ENCODE data around the gene PEA15. TPM values are rescaled to one million over a fixed set of nuclear protein-coding genes. Genes with fewer than 3 reads are reported as not detected.

PEA15 gene
- total RNA-seq, 1 donor from 2014 or later: 44.6 TPM

DNA sequence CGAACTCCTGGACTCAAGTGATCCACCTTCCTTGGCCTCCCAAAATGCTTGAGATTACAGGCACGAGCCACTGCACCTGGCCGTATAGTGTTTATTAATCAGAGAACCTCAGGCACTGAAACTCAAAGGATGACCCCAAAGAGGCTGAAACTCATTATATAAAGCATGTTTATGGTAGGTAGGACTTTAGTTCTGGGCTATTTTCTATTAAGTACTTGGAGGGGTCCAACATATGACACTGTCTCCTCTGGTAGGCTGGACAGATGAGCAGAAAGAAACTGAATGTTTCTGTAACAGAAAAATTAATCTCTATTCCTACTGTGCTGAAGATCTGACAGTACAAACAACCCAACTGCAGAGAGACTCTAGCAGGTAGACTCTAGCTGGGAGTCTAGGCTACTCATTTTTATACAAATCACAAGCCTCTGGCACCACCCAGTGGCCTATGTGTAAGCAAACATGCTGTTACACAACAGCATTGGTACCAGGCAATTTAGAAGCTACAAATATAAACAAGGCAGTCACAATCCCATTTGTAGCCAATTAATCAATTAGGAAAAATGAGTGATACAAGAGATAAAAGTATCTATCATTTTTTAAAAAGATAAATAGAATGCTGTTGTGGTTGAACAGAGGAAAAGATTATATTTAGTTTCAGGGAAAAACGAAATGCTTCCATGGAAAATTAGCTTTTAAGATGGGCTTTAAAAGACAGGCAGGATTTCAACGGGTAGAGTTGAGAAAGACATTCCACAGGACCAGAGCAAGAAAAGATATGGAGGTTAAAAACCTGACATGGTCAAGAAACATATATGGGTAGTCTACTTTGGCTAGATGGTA, 46.7 kb downstream of the PEA15 start:
- H3K4me1 Mint-ChIP-seq (ENCODE audit: low read depth, unreplicated experiment): peaks cover 16% of the 10 kb centered on the region
- no peaks in the 10 kb centered on the region for H3K36me3 Mint-ChIP-seq (ENCODE audit: unreplicated experiment)
- H3K9me3 Mint-ChIP-seq (ENCODE audit: unreplicated experiment): peaks cover 2% of the 10 kb centered on the region
- peak overlapping the region; percentile 66 for H3K4me3 Mint-ChIP-seq (ENCODE audit: unreplicated experiment)
- DNase-seq: peak; percentile 68
- TF ChIP-seq, protein P1, sequence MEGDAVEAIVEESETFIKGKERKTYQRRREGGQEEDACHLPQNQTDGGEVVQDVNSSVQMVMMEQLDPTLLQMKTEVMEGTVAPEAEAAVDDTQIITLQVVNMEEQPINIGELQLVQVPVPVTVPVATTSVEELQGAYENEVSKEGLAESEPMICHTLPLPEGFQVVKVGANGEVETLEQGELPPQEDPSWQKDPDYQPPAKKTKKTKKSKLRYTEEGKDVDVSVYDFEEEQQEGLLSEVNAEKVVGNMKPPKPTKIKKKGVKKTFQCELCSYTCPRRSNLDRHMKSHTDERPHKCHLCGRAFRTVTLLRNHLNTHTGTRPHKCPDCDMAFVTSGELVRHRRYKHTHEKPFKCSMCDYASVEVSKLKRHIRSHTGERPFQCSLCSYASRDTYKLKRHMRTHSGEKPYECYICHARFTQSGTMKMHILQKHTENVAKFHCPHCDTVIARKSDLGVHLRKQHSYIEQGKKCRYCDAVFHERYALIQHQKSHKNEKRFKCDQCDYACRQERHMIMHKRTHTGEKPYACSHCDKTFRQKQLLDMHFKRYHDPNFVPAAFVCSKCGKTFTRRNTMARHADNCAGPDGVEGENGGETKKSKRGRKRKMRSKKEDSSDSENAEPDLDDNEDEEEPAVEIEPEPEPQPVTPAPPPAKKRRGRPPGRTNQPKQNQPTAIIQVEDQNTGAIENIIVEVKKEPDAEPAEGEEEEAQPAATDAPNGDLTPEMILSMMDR (IDR thresholded peaks at IDR 0.05; ENCODE audit: partially characterized antibody, unreplicated experiment): peak; percentile 48
- no peaks in the 10 kb centered on the region for H3K27me3 Mint-ChIP-seq (ENCODE audit: unreplicated experiment)
- peak overlapping the region; percentile 69 for H3K27ac Mint-ChIP-seq (ENCODE audit: unreplicated experiment)

DNA sequence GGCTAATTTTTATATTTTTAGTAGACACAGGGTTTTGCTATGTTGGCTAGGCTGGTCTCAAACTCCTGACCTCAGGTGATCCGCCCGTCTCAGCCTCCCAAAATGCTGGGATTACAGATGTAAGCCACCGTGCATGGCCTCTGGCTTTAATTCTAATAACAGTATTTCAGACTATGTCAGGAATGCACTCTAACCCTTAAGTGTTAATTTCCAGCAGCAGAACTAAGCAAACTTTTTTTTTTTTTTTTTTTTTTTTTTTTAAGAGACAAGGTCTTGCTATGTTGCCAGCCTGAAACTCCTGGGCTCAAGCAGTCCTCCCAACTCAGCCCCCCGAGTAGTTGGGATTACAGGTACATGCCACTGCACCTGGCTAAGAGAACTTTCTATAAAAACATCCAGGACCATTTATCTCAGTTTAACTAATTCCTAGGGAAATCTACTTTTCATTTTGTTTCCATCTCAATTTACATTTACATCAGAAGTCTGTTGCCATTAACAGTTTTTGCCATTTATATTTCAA, 50.7 kb downstream of the PEA15 start:
- Mint-ChIP-seq H3K27me3 (ENCODE audit: unreplicated experiment) (no peaks in the 10 kb centered on the region), H3K4me3 (ENCODE audit: unreplicated experiment) (no peak overlapping the region), H3K36me3 (ENCODE audit: unreplicated experiment) (no peaks in the 10 kb centered on the region), H3K27ac (ENCODE audit: unreplicated experiment) (no peak overlapping the region), H3K9me3 (ENCODE audit: unreplicated experiment) (peaks cover 4% of the 10 kb centered on the region), H3K4me1 (ENCODE audit: low read depth, unreplicated experiment) (peaks cover 22% of the 10 kb centered on the region)
- no peak for DNase-seq
- TF ChIP-seq, protein P1 (IDR thresholded peaks at IDR 0.05; ENCODE audit: partially characterized antibody, unreplicated experiment): no peak

GRCh38 chr1:160256396-160257046, 51.3 kb downstream of the PEA15 start:
- H3K4me1 Mint-ChIP-seq (ENCODE audit: low read depth, unreplicated experiment): peaks cover 18% of the 10 kb centered on the region
- TF ChIP-seq, protein P1 (IDR thresholded peaks at IDR 0.05; ENCODE audit: partially characterized antibody, unreplicated experiment): no peak
- no peak overlapping the region for H3K4me3 Mint-ChIP-seq (ENCODE audit: unreplicated experiment)
- no peak for DNase-seq
- no peak overlapping the region for H3K27ac Mint-ChIP-seq (ENCODE audit: unreplicated experiment)
- peaks cover 5% of the 10 kb centered on the region for H3K9me3 Mint-ChIP-seq (ENCODE audit: unreplicated experiment)
- H3K27me3 Mint-ChIP-seq (ENCODE audit: unreplicated experiment): no peaks in the 10 kb centered on the region
- no peaks in the 10 kb centered on the region for H3K36me3 Mint-ChIP-seq (ENCODE audit: unreplicated experiment)

GRCh38 chr1:160257411-160258015, 52.3 kb downstream of the PEA15 start:
- H3K36me3 Mint-ChIP-seq (ENCODE audit: unreplicated experiment): no peaks in the 10 kb centered on the region
- no peak overlapping the region for H3K27ac Mint-ChIP-seq (ENCODE audit: unreplicated experiment)
- H3K27me3 Mint-ChIP-seq (ENCODE audit: unreplicated experiment): peaks cover 5% of the 10 kb centered on the region
- H3K4me1 Mint-ChIP-seq (ENCODE audit: low read depth, unreplicated experiment): peaks cover 15% of the 10 kb centered on the region
- peaks cover 8% of the 10 kb centered on the region for H3K9me3 Mint-ChIP-seq (ENCODE audit: unreplicated experiment)
- TF ChIP-seq, protein P1 (IDR thresholded peaks at IDR 0.05; ENCODE audit: partially characterized antibody, unreplicated experiment): no peak
- DNase-seq: no peak
- no peak overlapping the region for H3K4me3 Mint-ChIP-seq (ENCODE audit: unreplicated experiment)
